ENCODE data around the gene HOTAIR. TPM values are rescaled to one million over a fixed set of nuclear protein-coding genes. Genes with fewer than 3 reads are reported as not detected.

Gene HOTAIR
- not detected in 2 replicates for total RNA-seq (ENCODE audit: low replicate concordance)

DNA sequence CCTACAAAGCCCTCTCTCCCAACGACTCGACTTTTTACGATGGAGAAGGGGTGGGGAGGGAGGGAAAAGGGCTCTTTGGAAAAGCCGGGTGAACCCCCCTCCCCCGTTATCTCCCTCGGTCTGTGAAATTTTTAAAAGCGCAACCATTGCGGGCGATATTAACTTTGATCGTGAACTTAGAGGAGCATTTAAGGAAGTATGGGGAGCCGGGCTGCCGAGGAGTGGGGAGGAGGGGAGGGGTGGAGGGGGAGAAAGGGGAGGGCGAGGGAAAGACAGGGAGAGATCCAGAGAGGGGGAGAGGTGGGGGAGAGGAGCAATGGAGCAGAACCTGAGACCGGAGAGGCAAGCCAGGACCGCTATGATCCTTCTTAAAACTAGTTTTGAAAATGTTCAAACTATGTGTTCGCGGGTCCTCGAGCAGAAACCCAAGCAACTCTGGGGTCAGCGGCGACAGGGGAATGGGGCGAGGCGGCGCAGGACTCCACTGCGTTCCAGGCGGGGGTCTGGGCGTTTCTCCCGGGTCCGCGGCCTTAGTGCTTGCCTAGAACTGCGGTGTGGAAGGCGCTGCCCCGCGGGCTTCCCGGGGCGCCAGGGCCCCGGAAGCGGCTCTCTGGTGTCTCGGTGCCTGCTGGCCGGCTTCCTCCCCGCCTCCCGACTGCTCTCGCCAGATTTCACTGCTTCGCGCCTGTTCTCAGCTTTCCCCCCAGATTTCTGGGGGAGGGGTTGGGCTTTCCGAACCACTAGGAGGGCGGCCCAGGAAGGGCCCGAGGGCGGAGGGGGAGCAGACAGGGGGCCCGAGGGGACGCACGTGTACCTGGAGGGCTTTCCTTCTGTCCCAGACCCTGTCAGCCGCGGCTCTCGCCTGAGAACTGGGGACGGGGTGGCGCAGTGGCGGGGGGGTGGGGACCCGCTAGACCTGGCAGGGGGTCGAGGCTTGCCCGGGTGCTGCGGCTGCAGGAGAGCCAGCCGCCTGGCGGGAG, at the start of gene HOTAIR:
TSS of gene HOTAIR (minus strand) at position 871 of the 980 bp plus-strand sequence.
- H3K4me3 Mint-ChIP-seq: peak within 1 kb of the TSS; percentile 72
- Histone ChIP-seq H4K20me1 (ENCODE audit: low read depth) (peaks cover 75% of the 10 kb centered on the region), H3K79me2 (ENCODE audit: low read depth) (no peaks in the 10 kb centered on the region), H3K27ac (no peak within 1 kb of the TSS), H3K36me3 (no peaks in the 10 kb centered on the region), H2AFZ (replicated peaks) (no peak within 1 kb of the TSS), H3K27me3 (peaks cover 100% of the 10 kb centered on the region), H3K9me3 (ENCODE audit: low read depth) (no peaks in the 10 kb centered on the region), H3K9ac (no peak within 1 kb of the TSS), H3K4me2 (no peak within 1 kb of the TSS), H3F3A (ENCODE audit: low read depth) (no peaks in the 10 kb centered on the region), H3K4me1 (no peaks in the 10 kb centered on the region), H3K4me3 (no peak within 1 kb of the TSS)
- TF ChIP-seq EZH2 (IDR thresholded peaks at IDR 0.05): peak; percentile 90
- TF ChIP-seq, protein P1, sequence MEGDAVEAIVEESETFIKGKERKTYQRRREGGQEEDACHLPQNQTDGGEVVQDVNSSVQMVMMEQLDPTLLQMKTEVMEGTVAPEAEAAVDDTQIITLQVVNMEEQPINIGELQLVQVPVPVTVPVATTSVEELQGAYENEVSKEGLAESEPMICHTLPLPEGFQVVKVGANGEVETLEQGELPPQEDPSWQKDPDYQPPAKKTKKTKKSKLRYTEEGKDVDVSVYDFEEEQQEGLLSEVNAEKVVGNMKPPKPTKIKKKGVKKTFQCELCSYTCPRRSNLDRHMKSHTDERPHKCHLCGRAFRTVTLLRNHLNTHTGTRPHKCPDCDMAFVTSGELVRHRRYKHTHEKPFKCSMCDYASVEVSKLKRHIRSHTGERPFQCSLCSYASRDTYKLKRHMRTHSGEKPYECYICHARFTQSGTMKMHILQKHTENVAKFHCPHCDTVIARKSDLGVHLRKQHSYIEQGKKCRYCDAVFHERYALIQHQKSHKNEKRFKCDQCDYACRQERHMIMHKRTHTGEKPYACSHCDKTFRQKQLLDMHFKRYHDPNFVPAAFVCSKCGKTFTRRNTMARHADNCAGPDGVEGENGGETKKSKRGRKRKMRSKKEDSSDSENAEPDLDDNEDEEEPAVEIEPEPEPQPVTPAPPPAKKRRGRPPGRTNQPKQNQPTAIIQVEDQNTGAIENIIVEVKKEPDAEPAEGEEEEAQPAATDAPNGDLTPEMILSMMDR (IDR thresholded peaks at IDR 0.05): no peak
- TF ChIP-seq EZH2phosphoT487 (IDR thresholded peaks at IDR 0.05): peak; percentile 85
- no peak within 1 kb of the TSS for H3K27ac Mint-ChIP-seq
- no peaks in the 10 kb centered on the region for H3K36me3 Mint-ChIP-seq
- no peak for DNase-seq (ENCODE audit: low spot score)
- H3K27me3 Mint-ChIP-seq (ENCODE audit: insufficient read depth, low read depth): peaks cover 92% of the 10 kb centered on the region
- peaks cover 5% of the 10 kb centered on the region for H3K9me3 Mint-ChIP-seq
- H3K4me1 Mint-ChIP-seq: no peaks in the 10 kb centered on the region

DNA sequence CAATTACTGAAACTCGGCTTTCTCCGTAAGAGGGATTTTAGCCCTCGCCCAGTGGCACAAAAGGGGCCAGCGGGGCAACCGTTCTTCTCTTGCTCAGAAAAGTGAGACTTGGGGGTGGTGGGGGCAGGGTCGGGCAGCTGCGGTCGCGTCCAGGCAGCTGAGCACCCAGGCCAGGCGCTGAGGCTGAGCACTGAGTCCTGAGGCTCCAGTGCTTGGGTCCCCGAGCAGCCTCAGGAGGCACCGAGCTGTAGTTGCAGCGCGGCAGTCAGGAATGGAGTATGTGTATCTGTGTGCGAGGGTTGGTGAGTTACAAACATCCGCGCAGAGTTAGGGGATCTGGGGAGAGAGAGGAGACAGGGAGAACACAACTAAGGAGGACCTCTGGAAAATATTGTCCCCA, 49.4 kb upstream of the HOTAIR start:
- Mint-ChIP-seq H3K27ac (no peak overlapping the region), H3K36me3 (no peaks in the 10 kb centered on the region), H3K9me3 (no peaks in the 10 kb centered on the region), H3K27me3 (ENCODE audit: insufficient read depth, low read depth) (peaks cover 97% of the 10 kb centered on the region), H3K4me3 (no peak overlapping the region), H3K4me1 (no peaks in the 10 kb centered on the region)
- Histone ChIP-seq H3K4me2 (no peak overlapping the region), H3K4me3 (no peak overlapping the region), H3K36me3 (no peaks in the 10 kb centered on the region), H3K9me3 (ENCODE audit: low read depth) (no peaks in the 10 kb centered on the region), H4K20me1 (ENCODE audit: low read depth) (peaks cover 88% of the 10 kb centered on the region), H3K27ac (no peak overlapping the region), H3K27me3 (peaks cover 100% of the 10 kb centered on the region), H3K79me2 (ENCODE audit: low read depth) (no peaks in the 10 kb centered on the region), H3K9ac (no peak overlapping the region), H3F3A (ENCODE audit: low read depth) (no peaks in the 10 kb centered on the region), H3K4me1 (no peaks in the 10 kb centered on the region), H2AFZ (replicated peaks) (no peak overlapping the region)
- peak; percentile 89 for TF ChIP-seq EZH2 (IDR thresholded peaks at IDR 0.05)
- TF ChIP-seq, protein P1 (IDR thresholded peaks at IDR 0.05): no peak
- peak; percentile 82 for TF ChIP-seq EZH2phosphoT487 (IDR thresholded peaks at IDR 0.05)
- peak; percentile 59 for DNase-seq (ENCODE audit: low spot score)

GRCh38 chr12:54022960-54023884, 48.5 kb upstream of the HOTAIR start:
- Histone ChIP-seq H3K27me3 (peaks cover 100% of the 10 kb centered on the region), H3F3A (ENCODE audit: low read depth) (no peaks in the 10 kb centered on the region), H3K4me3 (no peak overlapping the region), H3K36me3 (no peaks in the 10 kb centered on the region), H3K9me3 (ENCODE audit: low read depth) (no peaks in the 10 kb centered on the region), H3K4me2 (no peak overlapping the region), H2AFZ (replicated peaks) (no peak overlapping the region), H3K9ac (no peak overlapping the region), H3K27ac (no peak overlapping the region), H3K4me1 (no peaks in the 10 kb centered on the region), H4K20me1 (ENCODE audit: low read depth) (peaks cover 86% of the 10 kb centered on the region), H3K79me2 (ENCODE audit: low read depth) (no peaks in the 10 kb centered on the region)
- Mint-ChIP-seq H3K4me1 (no peaks in the 10 kb centered on the region), H3K36me3 (no peaks in the 10 kb centered on the region), H3K27me3 (ENCODE audit: insufficient read depth, low read depth) (peaks cover 93% of the 10 kb centered on the region), H3K4me3 (no peak overlapping the region), H3K27ac (no peak overlapping the region), H3K9me3 (no peaks in the 10 kb centered on the region)
- TF ChIP-seq EZH2 (IDR thresholded peaks at IDR 0.05): no peak
- TF ChIP-seq EZH2phosphoT487 (IDR thresholded peaks at IDR 0.05): no peak
- TF ChIP-seq, protein P1 (IDR thresholded peaks at IDR 0.05): no peak
- DNase-seq (ENCODE audit: low spot score): no peak

Measured in neural progenitor cell (in vitro differentiated cells).